HepG2 (cell line): Measurements from ENCODE around the gene CENPB. TPM values are rescaled to one million over a fixed set of nuclear protein-coding genes. Genes with fewer than 3 reads are reported as not detected.

Experiments
- BRD4 ChIP-seq: sonication (generic); formaldehyde crosslinking; IDR thresholded peaks from 2 replicates; pipeline ENCODE4 v1.4.0; 2020; ENCODE audit warnings: missing genetic modification reagents
- HOXA9 ChIP-seq: sonication (generic); formaldehyde crosslinking; IDR thresholded peaks from 2 replicates; pipeline ENCODE4 v1.8.1; 2022; ENCODE audit warnings: missing genetic modification reagents, mild to moderate bottlenecking, moderate library complexity, borderline replicate concordance
- REL ChIP-seq: sonication (generic); formaldehyde crosslinking; conservative IDR thresholded peaks from 2 replicates; pipeline ENCODE4 v1.8.0; 2022; ENCODE audit warnings: mild to moderate bottlenecking, missing genetic modification reagents, moderate library complexity
- SNAI1 ChIP-seq: sonication (generic); formaldehyde crosslinking; IDR thresholded peaks from 2 replicates; pipeline ENCODE4 v1.5.0; 2020; ENCODE audit warnings: mild to moderate bottlenecking, missing genetic modification reagents, borderline replicate concordance
- SNRNP70 ChIP-seq: fragments of 200-400 bp; formaldehyde crosslinking; IDR thresholded peaks from 2 replicates; pipeline ENCODE4 v1.6.1; 2017; ENCODE audit warnings: mild to moderate bottlenecking, low read depth, low read length, moderate library complexity
- ZC3H13 ChIP-seq: sonication (generic); formaldehyde crosslinking; IDR thresholded peaks from 2 replicates; pipeline ENCODE4 v1.8.1; 2023; ENCODE audit warnings: mild to moderate bottlenecking, missing genetic modification reagents, moderate library complexity
- ZEB1 ChIP-seq: IDR thresholded peaks from 2 replicates; pipeline ENCODE4 v1.6.1; 2012; ENCODE audit warnings: mild to moderate bottlenecking, low read depth, inconsistent platforms; ENCODE audit not compliant: insufficient replicate concordance
- ZNF235 ChIP-seq: sonication (generic); formaldehyde crosslinking; IDR thresholded peaks from 2 replicates; pipeline ENCODE4 v1.8.1; 2023; ENCODE audit warnings: mild to moderate bottlenecking, missing genetic modification reagents, borderline replicate concordance
- ZNF441 ChIP-seq: sonication (generic); formaldehyde crosslinking; IDR thresholded peaks from 2 replicates; pipeline ENCODE4 v1.7.0; 2021; ENCODE audit warnings: missing genetic modification reagents, borderline replicate concordance
- ZNF501 ChIP-seq: sonication (generic); formaldehyde crosslinking; IDR thresholded peaks from 2 replicates; pipeline ENCODE4 v1.5.1; 2020; ENCODE audit warnings: mild to moderate bottlenecking, moderate library complexity, missing genetic modification reagents
- ZNF629 ChIP-seq: sonication (generic); formaldehyde crosslinking; conservative IDR thresholded peaks from 2 replicates; pipeline ENCODE4 v1.5.0; 2020; ENCODE audit warnings: missing genetic modification reagents
- ZNF674 ChIP-seq: sonication (generic); formaldehyde crosslinking; IDR thresholded peaks from 2 replicates; pipeline ENCODE4 v1.5.0; 2020; ENCODE audit warnings: low read depth, mild to moderate bottlenecking, missing genetic modification reagents
- ZNF7 ChIP-seq: IDR thresholded peaks from 2 replicates; pipeline ENCODE4 v1.6.1; 2016; ENCODE audit warnings: missing biosample characterization, missing genetic modification reagents
- polyA plus RNA-seq, 8 experiments: library from polyadenylated mRNA; depleted of rRNA in 3 of 8; stranded (reverse) in 7 of 8; unstranded in 1 of 8; fragments of >200 nt; fragmentation: Illumina TruSeq in 4 of 8; extraction: Trizol in 4 of 8; gene quantifications; 2 replicates each; pipeline versions ENCODE4 v1.2.1 to v1.2.3, GENCODE V29; 2011 to 2016; ENCODE audit warnings: low read depth in 4 of 8, missing spikeins in 1 of 8, mixed read lengths in 1 of 8; ENCODE audit not compliant: insufficient read depth in 1 of 8
- total RNA-seq, 5 experiments: library from RNA; depleted of rRNA; stranded (reverse); fragments of >200 nt; fragmentation: Illumina TruSeq; extraction: Trizol; gene quantifications; 2 replicates each; pipeline ENCODE4 v1.2.3, GENCODE V29; 2016; ENCODE audit warnings: low read depth in 1 of 5
- TF ChIP-seq, protein P1 (sequence below): sonication (generic); formaldehyde crosslinking; IDR thresholded peaks from 2 replicates; pipeline ENCODE4 v1.4.0; 2020; ENCODE audit warnings: missing genetic modification reagents, borderline replicate concordance
- TF ChIP-seq, protein P2 (sequence below): sonication (generic); formaldehyde crosslinking; IDR thresholded peaks from 2 replicates; pipeline ENCODE4 v1.4.0; 2020; ENCODE audit warnings: mild to moderate bottlenecking, missing genetic modification reagents, borderline replicate concordance
- TF ChIP-seq, protein P3 (sequence below): IDR thresholded peaks from 2 replicates; pipeline ENCODE4 v1.6.1; 2016; ENCODE audit warnings: missing biosample characterization, missing genetic modification reagents, low read depth
- TF ChIP-seq, protein P4 (sequence below): sonication (generic); formaldehyde crosslinking; IDR thresholded peaks from 2 replicates; pipeline ENCODE4 v1.9.0; 2021; ENCODE audit warnings: missing genetic modification reagents, borderline replicate concordance
- TF ChIP-seq, protein P5 (sequence below): sonication (generic); formaldehyde crosslinking; IDR thresholded peaks from 2 replicates; pipeline ENCODE4 v1.4.0; 2020; ENCODE audit warnings: missing genetic modification reagents

The CENPB gene
- total and polyA plus RNA-seq, 2 of the 13 experiments (the other 11 are each of a cell fraction or from before 2014, with no cell fraction given) = 10.4 to 54.5 TPM

DNA sequence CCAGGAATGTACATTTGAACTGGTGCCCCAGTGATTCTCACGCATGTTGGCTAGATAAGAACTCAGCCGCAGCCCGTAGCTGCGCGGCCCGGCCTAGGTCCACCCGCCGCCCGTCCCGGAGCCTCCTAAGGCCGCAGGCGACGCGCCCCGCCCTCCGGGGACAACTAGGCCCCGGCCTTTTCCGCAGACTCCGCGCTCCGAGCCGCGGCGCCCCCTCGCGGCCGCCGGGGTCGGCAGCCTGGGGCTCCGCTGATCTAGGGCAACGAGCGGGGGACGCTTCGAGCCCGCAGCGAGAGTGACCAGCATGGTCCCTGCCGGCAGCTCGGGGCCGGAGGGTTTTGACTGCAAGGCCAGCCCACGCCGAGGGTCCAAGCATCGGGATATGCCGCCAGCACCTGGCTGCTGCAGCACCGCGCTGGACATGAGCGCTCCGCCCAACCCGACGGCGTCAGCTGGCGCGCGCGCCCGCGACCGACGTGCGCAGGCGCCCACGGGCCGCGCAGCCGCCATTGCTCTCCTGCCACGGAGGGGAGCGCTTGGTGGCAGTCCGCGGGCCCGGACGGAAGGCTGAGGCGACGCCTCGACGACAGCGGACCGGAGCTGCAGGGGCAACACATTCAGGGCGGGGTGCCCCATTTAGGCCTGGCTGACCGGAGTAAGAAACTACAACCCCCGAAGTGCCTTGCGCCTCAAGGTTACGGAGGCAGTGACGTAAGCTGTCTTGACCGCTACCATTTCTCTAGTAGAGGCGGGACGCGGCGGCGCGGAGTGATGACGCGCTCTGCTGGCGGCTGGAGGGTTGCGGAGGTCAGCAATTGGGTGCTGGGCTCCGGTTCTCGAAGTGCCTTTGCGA, 33.7 kb upstream of the CENPB start, which contains the start of gene AP5S1 (continued):
- TF ChIP-seq ZNF441 (peak; percentile 85; the same call in 1 of the 2 replicates), ZNF235 (CRISPR knock-in tag) (peak; percentile 99; the same call in 1 of the 2 replicates), ZNF7 (0 out of 2 replicates have a peak, but pooled peaks have one; percentile 17), ZNF629 (CRISPR knock-in tag) (peak; percentile 58), ZNF501 (CRISPR knock-in tag) (peak; percentile 99), ZEB1 (no peak), HOXA9 (CRISPR knock-in tag) (peak; percentile 97), SNAI1 (CRISPR knock-in tag) (0 out of 2 replicates have a peak, but pooled peaks have one; percentile 93), ZNF674 (CRISPR knock-in tag) (peak; percentile 72; the same call in 1 of the 2 replicates), SNRNP70 (no peak), BRD4 (CRISPR knock-in tag) (peak; percentile 97), ZC3H13 (peak; percentile 97), REL (CRISPR knock-in tag) (peak; percentile 98)
- TF ChIP-seq, protein P1, sequence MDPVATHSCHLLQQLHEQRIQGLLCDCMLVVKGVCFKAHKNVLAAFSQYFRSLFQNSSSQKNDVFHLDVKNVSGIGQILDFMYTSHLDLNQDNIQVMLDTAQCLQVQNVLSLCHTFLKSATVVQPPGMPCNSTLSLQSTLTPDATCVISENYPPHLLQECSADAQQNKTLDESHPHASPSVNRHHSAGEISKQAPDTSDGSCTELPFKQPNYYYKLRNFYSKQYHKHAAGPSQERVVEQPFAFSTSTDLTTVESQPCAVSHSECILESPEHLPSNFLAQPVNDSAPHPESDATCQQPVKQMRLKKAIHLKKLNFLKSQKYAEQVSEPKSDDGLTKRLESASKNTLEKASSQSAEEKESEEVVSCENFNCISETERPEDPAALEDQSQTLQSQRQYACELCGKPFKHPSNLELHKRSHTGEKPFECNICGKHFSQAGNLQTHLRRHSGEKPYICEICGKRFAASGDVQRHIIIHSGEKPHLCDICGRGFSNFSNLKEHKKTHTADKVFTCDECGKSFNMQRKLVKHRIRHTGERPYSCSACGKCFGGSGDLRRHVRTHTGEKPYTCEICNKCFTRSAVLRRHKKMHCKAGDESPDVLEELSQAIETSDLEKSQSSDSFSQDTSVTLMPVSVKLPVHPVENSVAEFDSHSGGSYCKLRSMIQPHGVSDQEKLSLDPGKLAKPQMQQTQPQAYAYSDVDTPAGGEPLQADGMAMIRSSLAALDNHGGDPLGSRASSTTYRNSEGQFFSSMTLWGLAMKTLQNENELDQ (CRISPR knock-in tag) = no peak; the same call in 1 of the 2 replicates
- TF ChIP-seq, protein P2, sequence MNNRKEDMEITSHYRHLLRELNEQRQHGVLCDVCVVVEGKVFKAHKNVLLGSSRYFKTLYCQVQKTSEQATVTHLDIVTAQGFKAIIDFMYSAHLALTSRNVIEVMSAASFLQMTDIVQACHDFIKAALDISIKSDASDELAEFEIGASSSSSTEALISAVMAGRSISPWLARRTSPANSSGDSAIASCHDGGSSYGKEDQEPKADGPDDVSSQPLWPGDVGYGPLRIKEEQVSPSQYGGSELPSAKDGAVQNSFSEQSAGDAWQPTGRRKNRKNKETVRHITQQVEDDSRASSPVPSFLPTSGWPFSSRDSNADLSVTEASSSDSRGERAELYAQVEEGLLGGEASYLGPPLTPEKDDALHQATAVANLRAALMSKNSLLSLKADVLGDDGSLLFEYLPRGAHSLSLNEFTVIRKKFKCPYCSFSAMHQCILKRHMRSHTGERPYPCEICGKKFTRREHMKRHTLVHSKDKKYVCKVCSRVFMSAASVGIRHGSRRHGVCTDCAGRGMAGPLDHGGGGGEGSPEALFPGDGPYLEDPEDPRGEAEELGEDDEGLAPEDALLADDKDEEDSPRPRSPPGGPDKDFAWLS = peak; percentile 98
- TF ChIP-seq, protein P3, sequence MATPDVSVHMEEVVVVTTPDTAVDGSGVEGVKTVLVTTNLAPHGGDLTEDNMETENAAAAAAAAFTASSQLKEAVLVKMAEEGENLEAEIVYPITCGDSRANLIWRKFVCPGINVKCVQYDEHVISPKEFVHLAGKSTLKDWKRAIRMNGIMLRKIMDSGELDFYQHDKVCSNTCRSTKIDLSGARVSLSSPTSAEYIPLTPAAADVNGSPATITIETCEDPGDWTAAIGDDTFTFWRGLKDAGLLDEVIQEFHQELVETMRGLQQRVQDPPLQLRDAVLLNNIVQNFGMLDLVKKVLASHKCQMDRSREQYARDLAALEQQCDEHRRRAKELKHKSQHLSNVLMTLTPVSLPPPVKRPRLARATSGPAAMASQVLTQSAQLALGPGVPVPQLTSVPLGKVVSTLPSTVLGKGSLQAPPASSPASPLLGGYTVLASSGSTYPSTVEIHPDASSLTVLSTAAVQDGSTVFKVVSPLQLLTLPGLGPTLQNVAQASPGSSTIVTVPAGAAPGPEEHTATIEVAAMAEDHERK (CRISPR knock-in tag) = peak; percentile 91
- TF ChIP-seq, protein P4, sequence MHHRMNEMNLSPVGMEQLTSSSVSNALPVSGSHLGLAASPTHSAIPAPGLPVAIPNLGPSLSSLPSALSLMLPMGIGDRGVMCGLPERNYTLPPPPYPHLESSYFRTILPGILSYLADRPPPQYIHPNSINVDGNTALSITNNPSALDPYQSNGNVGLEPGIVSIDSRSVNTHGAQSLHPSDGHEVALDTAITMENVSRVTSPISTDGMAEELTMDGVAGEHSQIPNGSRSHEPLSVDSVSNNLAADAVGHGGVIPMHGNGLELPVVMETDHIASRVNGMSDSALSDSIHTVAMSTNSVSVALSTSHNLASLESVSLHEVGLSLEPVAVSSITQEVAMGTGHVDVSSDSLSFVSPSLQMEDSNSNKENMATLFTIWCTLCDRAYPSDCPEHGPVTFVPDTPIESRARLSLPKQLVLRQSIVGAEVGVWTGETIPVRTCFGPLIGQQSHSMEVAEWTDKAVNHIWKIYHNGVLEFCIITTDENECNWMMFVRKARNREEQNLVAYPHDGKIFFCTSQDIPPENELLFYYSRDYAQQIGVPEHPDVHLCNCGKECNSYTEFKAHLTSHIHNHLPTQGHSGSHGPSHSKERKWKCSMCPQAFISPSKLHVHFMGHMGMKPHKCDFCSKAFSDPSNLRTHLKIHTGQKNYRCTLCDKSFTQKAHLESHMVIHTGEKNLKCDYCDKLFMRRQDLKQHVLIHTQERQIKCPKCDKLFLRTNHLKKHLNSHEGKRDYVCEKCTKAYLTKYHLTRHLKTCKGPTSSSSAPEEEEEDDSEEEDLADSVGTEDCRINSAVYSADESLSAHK (CRISPR knock-in tag) = no peak; the same call in 1 of the 2 replicates
- TF ChIP-seq, protein P5, sequence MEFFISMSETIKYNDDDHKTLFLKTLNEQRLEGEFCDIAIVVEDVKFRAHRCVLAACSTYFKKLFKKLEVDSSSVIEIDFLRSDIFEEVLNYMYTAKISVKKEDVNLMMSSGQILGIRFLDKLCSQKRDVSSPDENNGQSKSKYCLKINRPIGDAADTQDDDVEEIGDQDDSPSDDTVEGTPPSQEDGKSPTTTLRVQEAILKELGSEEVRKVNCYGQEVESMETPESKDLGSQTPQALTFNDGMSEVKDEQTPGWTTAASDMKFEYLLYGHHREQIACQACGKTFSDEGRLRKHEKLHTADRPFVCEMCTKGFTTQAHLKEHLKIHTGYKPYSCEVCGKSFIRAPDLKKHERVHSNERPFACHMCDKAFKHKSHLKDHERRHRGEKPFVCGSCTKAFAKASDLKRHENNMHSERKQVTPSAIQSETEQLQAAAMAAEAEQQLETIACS = peak; percentile 100
